HG02759 (cell line): Measurements from ENCODE around the gene SUGP2.
A peak's percentile ranks its signal among the peaks of the same experiment; 100 is the strongest.

ENCODE experiments used
- ATAC-seq: cut with Tn5 transposase; IDR thresholded peaks from one replicate; pipeline ENCODE4 v1.9.1; 2021; ENCODE audit warnings: mild to moderate bottlenecking, moderate library complexity; ENCODE audit not compliant: unreplicated experiment

The SUGP2 gene

GRCh38 chr19:19033426-19034203, at the start of gene SUGP2, which contains the start of gene ARMC6:
Gene SUGP2 (minus strand): TSS chr19:19033517. CDS start chr19:19031071, 2,446 bp downstream.
Gene ARMC6 (plus strand): TSS chr19:19033603. CDS start chr19:19034210, 607 bp downstream.
- peak; percentile 74 for ATAC-seq

GRCh38 chr19:19081642-19082151, 48.4 kb upstream of the SUGP2 start:
- no peak for ATAC-seq

GRCh38 chr19:19079571-19079970, 46.3 kb upstream of the SUGP2 start:
- ATAC-seq = no peak

- ATAC-seq = no peak
These were observed 45.5 kb upstream of the SUGP2 start for GRCh38 chr19:19078801-19079200.

- no peak for ATAC-seq
These were observed 43.8 kb upstream of the SUGP2 start for GRCh38 chr19:19077103-19077502.

GRCh38 chr19:19076476-19076875, 43.2 kb upstream of the SUGP2 start:
- no peak for ATAC-seq

- no peak for ATAC-seq
These were observed 41.8 kb upstream of the SUGP2 start for GRCh38 chr19:19075126-19075525.

GRCh38 chr19:19074196-19074882, 41.0 kb upstream of the SUGP2 start:
- no peak for ATAC-seq

GRCh38 chr19:19071897-19072296, 38.6 kb upstream of the SUGP2 start:
- ATAC-seq = no peak

- ATAC-seq = no peak
These were observed 35.6 kb upstream of the SUGP2 start for GRCh38 chr19:19068659-19069654.

- ATAC-seq = no peak
These were observed 34.2 kb upstream of the SUGP2 start for GRCh38 chr19:19067276-19068072.

- ATAC-seq = no peak
These were observed 31.8 kb upstream of the SUGP2 start for GRCh38 chr19:19064811-19065745.

GRCh38 chr19:19064098-19064722, 30.9 kb upstream of the SUGP2 start:
- no peak for ATAC-seq

- peak; percentile 89 for ATAC-seq
These were observed 30.1 kb upstream of the SUGP2 start, which contains the start of gene SLC25A42 for GRCh38 chr19:19063183-19064097. Gene SLC25A42 (plus strand): TSS chr19:19063994. CDS start chr19:19096125, 32,131 bp downstream.

GRCh38 chr19:19062454-19063182, 29.3 kb upstream of the SUGP2 start:
- no peak for ATAC-seq

- ATAC-seq = no peak
These were observed 28.2 kb upstream of the SUGP2 start for GRCh38 chr19:19061506-19061905.
